GM12864 (cell line): ENCODE data around the gene ETS1.

Source experiments
- DNase-seq: peaks from one replicate; pipeline ENCODE4 v3.0.0-alpha.2; 2011; ENCODE audit warnings: low read depth
- H3K4me3 ChIP-seq: 2 replicates; pipeline ENCODE4 v1.5.1; 2011; ENCODE audit warnings: mild to moderate bottlenecking, low read depth, low read length, control low read depth
- CTCF ChIP-seq: IDR thresholded peaks from 2 replicates; pipeline ENCODE4 v1.5.1; 2011; ENCODE audit warnings: low read depth, mild to moderate bottlenecking, moderate library complexity, low read length, control low read depth, inconsistent platforms; ENCODE audit errors: missing control alignments

ETS1 gene

GRCh38 chr11:128479144-128479543 lies 108.2 kb downstream of the ETS1 start:
- DNase-seq: no peak
- no peak for TF ChIP-seq CTCF
- H3K4me3 ChIP-seq: no peak overlapping the region

DNA sequence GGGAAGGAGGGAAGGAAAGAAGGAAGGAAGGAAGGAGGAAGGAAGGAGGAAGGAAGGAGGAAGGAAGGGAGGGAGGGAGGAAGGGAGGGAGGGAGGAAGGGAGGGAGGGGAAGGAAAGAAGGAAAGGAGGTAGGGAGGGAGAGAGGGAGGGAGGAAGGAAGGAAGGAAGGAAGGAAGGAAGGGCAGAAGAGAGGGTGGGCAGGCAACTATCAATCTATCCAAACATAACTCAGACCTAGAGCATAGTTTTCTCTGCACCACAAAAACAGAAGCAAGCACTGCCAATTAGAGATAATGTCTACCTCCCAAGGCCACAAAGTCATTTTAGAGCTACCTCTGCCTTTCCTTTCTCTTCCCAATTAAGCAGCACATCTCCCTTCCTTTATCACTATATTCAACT lies 109.1 kb downstream of the ETS1 start:
- H3K4me3 ChIP-seq: no peak overlapping the region
- TF ChIP-seq CTCF: no peak
- no peak for DNase-seq

DNA sequence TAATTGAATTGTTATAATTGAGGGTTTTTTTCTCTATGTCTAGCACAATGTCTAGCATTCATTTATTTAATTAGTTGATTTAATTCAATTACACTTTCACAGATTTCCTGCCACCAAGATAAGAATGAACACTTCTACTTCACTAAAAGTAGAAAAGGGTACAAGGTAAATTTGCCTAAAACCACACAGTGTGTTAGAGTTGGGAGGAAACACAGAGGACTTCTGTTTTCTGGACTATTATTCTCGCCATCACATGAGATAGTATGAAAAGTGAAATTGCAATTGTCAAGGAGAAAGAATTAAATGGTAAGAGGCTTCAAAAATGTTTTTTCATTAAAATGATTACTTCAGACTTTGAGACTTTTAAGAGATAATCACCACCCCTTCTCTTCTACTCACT lies 109.5 kb downstream of the ETS1 start:
- TF ChIP-seq CTCF: no peak
- DNase-seq: no peak
- no peak overlapping the region for H3K4me3 ChIP-seq

GRCh38 chr11:128477278-128477677 lies 110.1 kb downstream of the ETS1 start:
- H3K4me3 ChIP-seq: no peak overlapping the region
- TF ChIP-seq CTCF: no peak
- DNase-seq: no peak

DNA sequence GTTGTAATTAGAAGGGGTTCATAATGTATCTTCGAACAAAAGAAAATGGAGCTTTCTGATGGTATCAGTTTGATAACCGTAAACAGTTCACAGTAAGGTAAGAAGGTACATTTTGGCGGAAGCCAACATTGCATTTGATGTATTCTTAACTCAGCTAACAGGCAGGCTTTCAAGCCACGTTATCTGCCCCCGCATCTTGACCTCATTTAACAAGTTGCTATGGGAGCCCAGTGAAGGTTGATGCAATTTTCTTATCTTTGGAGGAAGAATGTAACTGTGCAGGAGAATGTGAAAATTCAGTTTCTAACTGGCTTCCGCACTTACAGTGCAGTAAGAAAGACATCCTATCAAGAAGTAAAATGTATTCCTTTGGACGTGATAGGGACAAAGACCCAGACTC lies 110.6 kb downstream of the ETS1 start:
- TF ChIP-seq CTCF: no peak
- no peak overlapping the region for H3K4me3 ChIP-seq
- DNase-seq: no peak

DNA sequence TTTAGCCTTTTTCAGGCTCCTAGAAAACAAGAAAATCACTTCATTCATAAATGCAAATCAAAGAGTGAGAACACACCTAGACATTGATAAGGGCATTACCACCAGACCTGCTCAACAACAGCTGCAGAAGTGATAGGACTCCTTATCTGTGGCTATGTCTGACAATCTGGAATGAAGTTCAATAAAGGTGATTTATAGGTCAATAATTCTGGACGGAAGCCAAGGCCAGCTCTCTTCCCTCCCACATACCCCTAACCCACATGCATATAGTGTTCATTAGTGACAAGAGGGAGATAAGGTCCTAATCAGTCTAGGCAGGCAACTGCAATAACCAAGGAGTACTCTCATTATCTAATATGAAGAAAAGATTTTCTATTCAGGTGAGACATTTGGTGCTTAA lies 111.3 kb downstream of the ETS1 start:
- DNase-seq: no peak
- no peak for TF ChIP-seq CTCF
- no peak overlapping the region for H3K4me3 ChIP-seq

- no peak for TF ChIP-seq CTCF
- no peak for DNase-seq
- no peak overlapping the region for H3K4me3 ChIP-seq
Observed at GRCh38 chr11:128474036-128474874, 113.1 kb downstream of the ETS1 start.
